GM21529 (cell line): Measurements from ENCODE around the gene F11.
"Not testable (repeated sequence)": the region's sequence is repeated elsewhere in the genome, so short reads cannot be mapped to it uniquely, and the experiment has no call there.

Source experiments
- ATAC-seq: cut with Tn5 transposase; IDR thresholded peaks from one replicate; pipeline ENCODE4 v1.9.1; 2021; ENCODE audit not compliant: unreplicated experiment

The F11 gene

DNA sequence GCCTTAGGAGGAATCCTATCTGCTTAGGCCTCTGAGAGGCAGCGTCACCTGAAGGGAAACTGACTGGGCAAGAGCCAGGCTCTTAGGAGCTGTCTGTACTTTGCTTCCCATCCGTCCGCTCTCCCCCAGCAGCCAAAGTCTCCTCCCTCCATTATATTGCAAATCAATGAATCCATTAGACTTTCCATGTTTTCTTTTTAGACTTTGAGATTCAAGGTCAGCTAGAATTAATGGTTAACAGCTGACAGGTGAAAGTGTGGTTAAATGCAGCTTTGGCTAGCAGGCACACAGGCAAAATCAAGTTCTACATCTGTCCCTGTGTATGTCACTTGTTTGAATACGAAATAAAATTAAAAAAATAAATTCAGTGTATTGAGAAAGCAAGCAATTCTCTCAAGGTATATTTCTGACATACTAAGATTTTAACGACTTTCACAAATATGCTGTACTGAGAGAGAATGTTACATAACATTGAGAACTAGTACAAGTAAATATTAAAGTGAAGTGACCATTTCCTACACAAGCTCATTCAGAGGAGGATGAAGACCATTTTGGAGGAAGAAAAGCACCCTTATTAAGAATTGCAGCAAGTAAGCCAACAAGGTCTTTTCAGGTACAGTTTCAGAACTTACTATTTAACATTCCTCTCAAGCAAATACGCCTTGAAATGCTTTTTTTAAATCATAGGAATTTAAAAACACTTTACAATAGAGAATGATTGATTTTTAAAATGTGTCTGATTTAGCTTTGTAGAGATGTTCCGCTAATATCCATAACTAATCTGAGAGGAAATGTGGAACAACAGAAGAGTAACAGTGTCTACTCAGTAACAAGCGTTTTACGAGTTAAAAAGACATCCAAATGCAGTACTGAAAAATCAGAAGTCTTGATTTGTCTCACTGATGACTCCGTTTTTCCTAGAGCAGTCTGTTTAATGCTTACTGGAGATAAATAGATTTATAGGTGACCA is at the start of gene F11:
F11 (plus strand) TSS at position 507 of the 970 bp plus-strand sequence. CDS start 948 bp downstream, outside the sequence.
- ATAC-seq = no peak

DNA sequence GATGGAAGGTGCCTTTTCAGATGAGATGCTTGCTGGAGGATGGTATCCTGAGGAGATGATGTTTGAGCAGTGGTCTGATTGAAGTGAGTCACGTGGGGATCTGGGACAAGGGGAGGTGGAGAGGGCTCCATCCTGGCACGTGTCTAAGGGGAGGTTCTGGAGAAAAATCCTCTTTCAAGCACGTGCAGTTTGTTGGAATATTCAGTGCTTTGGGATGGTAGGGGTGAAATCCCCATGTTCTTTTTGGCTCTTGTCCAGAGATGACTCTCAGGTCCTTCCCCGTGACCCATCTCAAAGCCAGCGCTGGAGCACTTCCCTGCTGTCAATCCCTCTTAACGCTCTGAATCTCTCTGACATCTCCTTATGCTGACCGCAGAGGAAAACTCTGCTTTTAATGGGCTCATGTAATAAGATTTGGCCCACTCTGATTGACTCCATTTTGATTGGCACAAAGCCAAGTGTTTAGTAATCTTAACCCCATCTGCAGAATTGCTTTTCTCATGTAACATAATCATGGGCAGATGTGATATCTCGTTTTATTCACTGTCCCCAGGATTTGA is 49.4 kb upstream of the F11 start:
- ATAC-seq = no peak

- ATAC-seq = no peak
These were observed 48.2 kb upstream of the F11 start for GRCh38 chr4:186217733-186218293.

- no peak for ATAC-seq
These were observed 44.4 kb upstream of the F11 start for GRCh38 chr4:186221624-186222023.

DNA sequence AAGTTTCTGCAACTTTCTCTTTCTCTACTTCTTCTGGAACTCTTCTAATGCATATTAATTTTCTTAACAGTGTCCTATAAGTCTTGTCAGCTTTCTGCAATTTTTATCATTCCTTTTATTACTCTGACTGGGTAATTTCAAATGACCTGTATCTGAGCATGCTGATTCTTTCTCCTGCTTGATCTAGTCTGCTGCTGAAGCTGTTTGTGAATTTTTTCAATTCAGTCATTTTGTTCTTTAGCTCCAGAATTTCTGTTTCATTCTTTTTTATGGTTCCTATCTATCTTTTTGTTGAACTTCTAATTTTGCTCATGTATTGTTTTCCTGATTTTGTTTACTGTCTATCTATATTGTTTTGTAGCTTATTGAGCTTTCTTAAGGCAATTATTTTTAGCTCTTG is 40.1 kb upstream of the F11 start:
- ATAC-seq = no peak

DNA sequence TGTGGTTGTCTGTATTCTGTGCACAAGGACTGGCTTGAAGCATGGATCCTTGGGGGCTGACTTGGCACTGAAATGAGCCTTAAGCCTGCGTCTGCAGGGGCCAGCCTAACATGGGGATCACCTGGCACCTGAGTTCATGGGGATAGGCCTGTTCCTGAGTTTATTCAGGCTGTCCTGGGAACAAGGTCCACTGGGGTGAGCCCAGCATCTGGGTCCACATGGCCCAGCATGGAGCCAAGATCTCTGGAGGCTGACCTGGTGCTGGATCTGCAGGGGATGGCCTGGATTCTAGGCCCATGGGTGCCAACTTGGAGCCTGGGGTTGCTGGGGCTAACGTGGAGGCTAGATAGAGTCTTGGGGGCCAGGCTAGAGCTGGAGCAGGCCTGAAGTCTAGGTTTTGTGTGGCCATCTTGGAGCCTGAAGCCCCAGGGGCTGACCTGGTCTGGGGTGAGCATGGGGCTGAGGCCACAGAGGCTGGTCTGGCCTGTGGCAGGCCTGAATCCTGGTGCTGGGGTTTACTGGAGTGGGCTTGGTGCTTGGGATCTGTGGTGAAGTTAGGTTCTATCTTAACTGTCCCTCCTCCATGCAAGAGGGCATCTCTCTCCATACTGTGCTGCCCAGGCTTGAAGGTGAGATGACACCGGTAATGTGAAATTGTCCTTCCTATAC is 39.3 kb upstream of the F11 start:
- ATAC-seq = no peak

GRCh38 chr4:186227221-186227620 is 38.8 kb upstream of the F11 start, which contains the start of gene KLKB1:
Gene KLKB1, plus strand, starts transcription at chr4:186227507. Its CDS starts 689 bp downstream, at chr4:186228196.
- ATAC-seq = no peak

- ATAC-seq = no peak
These were observed 38.1 kb upstream of the F11 start for GRCh38 chr4:186227744-186228513.

DNA sequence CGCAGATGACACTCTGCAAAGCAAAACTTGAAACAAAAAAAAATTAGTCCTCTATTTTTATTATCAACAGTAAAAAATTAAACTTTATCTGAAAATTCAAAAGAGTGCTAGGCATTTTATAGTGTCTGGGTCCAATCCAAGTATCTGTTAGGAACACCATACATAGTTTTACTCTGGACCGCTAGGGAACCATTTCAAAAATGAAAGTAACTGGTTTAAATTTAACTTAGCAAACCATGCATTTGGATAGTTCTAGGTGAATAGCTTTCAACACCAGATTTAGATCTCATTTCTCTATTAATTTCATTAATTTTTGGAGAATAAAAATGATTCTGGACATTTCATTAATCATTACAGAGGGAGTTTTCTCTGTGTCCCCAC is 37.5 kb upstream of the F11 start:
- ATAC-seq = no peak

DNA sequence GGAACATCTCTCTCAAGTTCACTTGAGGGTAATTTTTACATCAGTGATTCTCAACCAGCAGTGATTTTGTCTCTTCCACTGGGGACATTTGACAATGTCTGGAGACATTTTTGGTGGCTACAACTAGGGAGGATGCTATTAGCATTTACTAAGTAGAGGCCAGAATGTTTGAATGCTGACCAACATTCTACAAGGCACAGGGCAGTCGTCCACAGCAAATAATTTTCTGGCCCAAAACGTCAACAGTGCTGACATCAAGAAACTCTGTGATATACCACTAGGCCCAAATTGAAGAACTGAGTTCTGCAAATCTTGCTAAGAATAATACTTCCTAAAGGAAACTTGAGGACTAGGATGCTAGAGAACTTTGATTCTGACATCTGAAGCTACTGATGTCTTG is 31.6 kb upstream of the F11 start:
- ATAC-seq = no peak

DNA sequence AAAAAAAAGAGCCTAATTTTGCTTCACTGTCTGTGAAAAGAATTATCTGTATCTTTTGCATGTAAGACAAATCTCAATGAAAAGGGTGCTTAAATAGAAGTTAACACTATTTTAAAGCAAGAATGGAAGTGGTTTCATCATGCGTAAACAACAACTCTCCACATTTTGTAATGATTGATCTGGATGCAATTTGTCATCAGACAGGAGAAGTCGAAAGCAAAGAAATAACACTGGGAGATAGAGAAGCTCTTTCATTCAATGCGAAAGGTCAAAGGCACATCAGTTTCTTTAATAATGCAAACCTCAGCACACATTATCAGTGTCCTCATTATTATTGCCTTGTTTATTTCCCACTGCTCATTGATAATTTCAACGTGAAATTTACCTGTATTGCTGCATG is 29.9 kb upstream of the F11 start:
- ATAC-seq = no peak

DNA sequence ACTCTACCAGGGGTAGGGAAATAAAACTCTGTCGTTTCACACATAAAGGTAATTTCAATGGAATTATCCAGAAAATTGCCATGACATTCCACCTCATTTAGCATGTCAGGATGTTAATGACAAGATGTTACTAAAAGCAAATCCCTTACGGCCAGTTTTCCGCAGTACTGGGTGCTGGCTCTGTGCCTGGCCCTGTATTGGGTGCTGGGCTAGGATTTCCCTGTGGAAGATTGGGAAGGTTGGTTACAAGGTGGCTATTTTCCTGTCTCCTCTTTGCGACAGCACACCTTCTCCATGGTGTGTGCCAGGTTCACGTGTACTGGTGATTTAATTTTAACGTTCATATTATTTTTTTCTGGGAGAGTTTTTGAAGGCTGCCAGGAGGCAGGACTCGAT is 25.5 kb upstream of the F11 start:
- ATAC-seq = no peak

DNA sequence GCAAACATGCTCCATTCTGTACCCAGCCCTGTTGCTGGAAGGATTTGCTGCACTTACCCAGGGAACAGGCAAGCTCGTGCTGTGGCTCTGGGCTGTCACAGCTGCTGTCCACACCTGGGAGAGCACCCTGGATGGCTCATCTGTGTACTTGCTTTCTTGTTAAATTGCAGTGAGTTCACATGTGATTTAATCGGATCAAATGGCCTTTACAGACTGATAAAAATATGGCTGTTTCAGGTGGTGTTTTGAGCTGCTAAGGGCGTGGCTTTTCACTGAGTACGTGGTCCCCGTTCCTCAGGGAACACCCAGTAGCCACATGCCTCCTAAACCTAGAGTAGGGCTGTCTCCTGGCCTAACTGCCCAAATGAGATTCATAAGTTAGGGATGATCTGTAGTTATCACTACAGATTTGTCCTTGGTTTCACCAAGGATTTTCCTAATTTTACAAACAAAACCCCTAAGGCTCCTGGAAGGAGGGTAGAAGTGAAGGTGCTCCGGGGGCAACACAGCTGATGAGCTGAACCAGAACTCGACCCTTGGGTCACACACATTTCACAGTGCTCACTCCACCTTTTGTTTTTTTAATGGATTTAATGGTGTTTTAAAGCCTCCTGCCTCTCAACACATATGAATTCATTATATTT is 25.0 kb upstream of the F11 start:
- ATAC-seq = no peak

- no peak for ATAC-seq
These were observed 24.4 kb upstream of the F11 start for GRCh38 chr4:186241616-186242015.

GRCh38 chr4:186242031-186242430 is 24.0 kb upstream of the F11 start:
- ATAC-seq = not testable (repeated sequence)

- no peak for ATAC-seq
These were observed 22.7 kb upstream of the F11 start for GRCh38 chr4:186243331-186243730.

- ATAC-seq = no peak
These were observed 21.2 kb upstream of the F11 start for GRCh38 chr4:186244835-186245234.

DNA sequence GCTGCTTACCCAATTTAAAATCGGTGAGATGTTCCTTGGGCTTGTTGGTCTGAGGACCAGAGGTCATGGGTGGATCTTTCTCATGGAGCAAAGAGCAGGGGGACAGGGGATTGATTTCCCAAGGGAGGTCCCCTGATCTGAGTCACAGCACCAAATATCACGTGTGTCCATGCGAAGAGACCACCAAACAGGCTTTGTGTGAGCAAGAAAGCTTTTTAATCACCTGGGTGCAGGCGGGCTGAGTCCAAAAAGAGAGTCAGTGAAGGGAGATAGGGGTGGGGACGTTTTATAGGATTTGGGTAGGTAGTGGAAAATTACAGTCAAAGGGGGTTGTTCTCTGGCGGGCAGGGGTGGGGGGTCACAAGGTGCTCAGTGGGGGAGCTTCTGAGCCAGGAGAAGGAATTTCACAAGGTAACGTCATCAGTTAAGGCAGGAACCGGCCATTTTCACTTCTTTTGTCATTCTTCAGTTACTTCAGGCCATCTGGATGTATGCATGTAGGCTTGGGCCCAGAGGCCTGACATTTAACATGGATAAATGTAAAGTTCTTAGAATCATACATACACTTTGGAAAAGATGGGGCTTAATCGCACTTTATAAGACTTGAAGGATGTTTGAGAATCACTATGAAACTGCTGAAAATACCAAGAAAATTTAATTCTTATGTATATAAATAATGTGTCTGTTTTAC is 18.8 kb upstream of the F11 start:
- ATAC-seq = not testable (repeated sequence)

DNA sequence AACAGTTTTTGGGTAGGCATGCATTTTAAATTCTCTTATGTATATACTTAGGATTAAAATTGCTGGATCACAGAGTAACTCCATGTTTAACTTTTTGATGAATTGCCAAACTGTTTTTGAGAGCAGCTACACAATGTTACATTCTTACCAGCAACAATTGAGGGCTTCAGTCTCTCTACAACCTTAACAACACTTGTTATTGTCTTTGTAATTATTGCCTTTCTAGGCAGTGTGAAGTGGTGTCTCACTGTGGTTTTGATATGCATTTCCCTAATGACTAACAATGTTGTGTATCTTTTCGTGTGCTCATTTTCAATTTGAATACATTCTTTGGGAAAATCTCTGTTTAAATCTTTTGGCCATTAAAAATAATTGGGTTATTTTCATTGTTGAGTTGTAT is 17.3 kb upstream of the F11 start:
- ATAC-seq = no peak
